ENCODE measurements around the gene MICA. TPM values are rescaled to one million over a fixed set of nuclear protein-coding genes. Genes with fewer than 3 reads are reported as not detected.
"Not testable (repeated sequence)": the region's sequence is repeated elsewhere in the genome, so short reads cannot be mapped to it uniquely, and the experiment has no call there.

The MICA gene
- polyA plus RNA-seq, 12 donors = 2.8 to 12.5 (median 7.0) TPM; not detected in 1

- no peak for DNase-seq
These were observed 4.3 kb downstream of the MICA start for GRCh38 chr6:31407699-31408098.

GRCh38 chr6:31412506-31412905 lies 9.1 kb downstream of the MICA start:
- no peak for DNase-seq

GRCh38 chr6:31414148-31414770 lies 10.9 kb downstream of the MICA start:
- DNase-seq = not testable (repeated sequence)

- no peak for DNase-seq
These were observed 11.4 kb downstream of the MICA start for GRCh38 chr6:31414771-31415265.

- no peak for DNase-seq
These were observed 13.1 kb downstream of the MICA start for GRCh38 chr6:31416394-31417014.

GRCh38 chr6:31418251-31418650 lies 14.9 kb downstream of the MICA start:
- no peak for DNase-seq

- no peak for DNase-seq
These were observed 16.4 kb downstream of the MICA start for GRCh38 chr6:31419842-31420241.

- DNase-seq = no peak
These were observed 17.2 kb downstream of the MICA start for GRCh38 chr6:31420546-31420945.

GRCh38 chr6:31422587-31422986 lies 19.2 kb downstream of the MICA start:
- no peak for DNase-seq

GRCh38 chr6:31423550-31423949 lies 20.2 kb downstream of the MICA start:
- no peak for DNase-seq

GRCh38 chr6:31426395-31427354 lies 23.3 kb downstream of the MICA start:
- DNase-seq = no peak

GRCh38 chr6:31430449-31430848 lies 27.1 kb downstream of the MICA start:
- no peak for DNase-seq

GRCh38 chr6:31435051-31435450 lies 31.7 kb downstream of the MICA start:
- DNase-seq = not testable (repeated sequence)

- DNase-seq = no peak
These were observed 34.8 kb downstream of the MICA start for GRCh38 chr6:31438222-31438621.

GRCh38 chr6:31438677-31439076 lies 35.3 kb downstream of the MICA start:
- no peak for DNase-seq

GRCh38 chr6:31441365-31442267 lies 38.2 kb downstream of the MICA start:
- peak; percentile 69 for DNase-seq

GRCh38 chr6:31446481-31446880 lies 43.1 kb downstream of the MICA start:
- DNase-seq = no peak

GRCh38 chr6:31446999-31447789 lies 43.8 kb downstream of the MICA start:
- not testable (repeated sequence) for DNase-seq

GRCh38 chr6:31450751-31451150 lies 47.4 kb downstream of the MICA start:
- DNase-seq = no peak

- DNase-seq = no peak
These were observed 49.5 kb downstream of the MICA start for GRCh38 chr6:31452859-31453258.

- no peak for DNase-seq
These were observed 49.9 kb downstream of the MICA start for GRCh38 chr6:31453259-31453658.
